HG03280 (cell line): ENCODE data around the gene ARHGAP44.
A peak's percentile ranks its signal among the peaks of the same experiment; 100 is the strongest.

Experiments
- ATAC-seq: cut with Tn5 transposase; IDR thresholded peaks from one replicate; pipeline ENCODE4 v1.9.1; 2021; ENCODE audit warnings: mild to moderate bottlenecking, moderate library complexity; ENCODE audit not compliant: unreplicated experiment

ARHGAP44 gene

GRCh38 chr17:12896180-12896785 is 107.0 kb downstream of the ARHGAP44 start:
- ATAC-seq: no peak

DNA sequence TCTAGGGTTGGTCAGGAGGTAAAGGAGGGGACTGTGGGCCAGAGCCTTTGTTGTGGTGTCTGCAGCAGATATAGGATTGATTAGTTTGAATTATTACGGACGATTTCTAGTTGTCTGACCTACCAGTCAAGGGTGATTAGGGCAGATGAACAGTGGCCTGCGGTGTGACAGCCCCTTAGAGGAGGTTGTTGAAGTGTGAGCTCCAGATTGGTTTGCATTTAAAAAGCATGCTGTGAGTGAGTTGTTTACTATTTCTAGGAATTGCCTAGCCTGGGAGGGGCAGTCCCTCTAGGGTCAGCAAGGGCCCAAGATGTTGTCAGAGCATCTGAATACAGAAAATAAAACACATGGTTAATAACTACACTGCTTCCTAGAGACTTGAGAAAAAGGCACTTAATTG is 108.8 kb downstream of the ARHGAP44 start:
- no peak for ATAC-seq

- no peak for ATAC-seq
Observed at GRCh38 chr17:12899604-12900003, 110.3 kb downstream of the ARHGAP44 start.

GRCh38 chr17:12900474-12900873 is 111.2 kb downstream of the ARHGAP44 start:
- ATAC-seq: no peak

DNA sequence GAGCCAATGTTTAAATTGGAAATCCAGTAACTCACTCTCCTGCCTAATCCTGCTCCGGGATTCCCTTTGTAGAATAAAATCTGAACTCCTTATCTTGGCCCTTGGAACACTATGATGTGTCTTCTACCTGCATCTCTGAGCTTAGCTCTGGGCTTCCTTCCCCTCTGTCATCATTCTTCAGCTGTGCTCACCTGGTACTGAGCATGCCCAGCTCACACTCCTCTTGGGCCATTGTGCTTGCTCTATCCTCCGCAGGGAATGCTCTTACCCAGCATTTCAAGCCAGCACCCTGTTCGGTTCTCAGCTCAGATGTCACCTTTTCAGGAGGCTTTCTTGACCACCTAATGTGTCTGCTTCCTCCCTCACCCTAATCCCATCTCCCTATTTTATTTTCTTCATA is 112.7 kb downstream of the ARHGAP44 start:
- no peak for ATAC-seq

- no peak for ATAC-seq
Observed at GRCh38 chr17:12907477-12907876, 118.2 kb downstream of the ARHGAP44 start.

- ATAC-seq: peak; percentile 80
Observed at GRCh38 chr17:12909046-12909445, 119.7 kb downstream of the ARHGAP44 start.

DNA sequence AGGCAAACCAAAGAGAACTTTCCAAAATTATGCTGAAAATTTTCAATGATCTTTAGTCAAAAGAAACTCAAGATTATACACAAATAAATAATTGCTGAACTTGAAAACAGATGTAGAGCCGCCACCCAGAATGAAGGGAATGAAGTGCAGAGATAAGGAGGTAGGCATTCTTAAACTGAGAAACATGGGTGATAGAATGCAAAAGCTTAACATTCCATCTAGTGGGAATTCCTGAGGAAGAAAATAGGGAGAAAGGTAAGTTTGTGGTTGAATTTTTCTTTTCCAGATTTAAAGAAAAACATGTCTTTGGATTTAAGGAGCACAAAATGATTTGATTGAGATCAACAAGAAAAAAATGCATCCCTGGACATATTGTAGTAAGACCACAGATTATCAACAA is 120.2 kb downstream of the ARHGAP44 start:
- ATAC-seq: no peak

DNA sequence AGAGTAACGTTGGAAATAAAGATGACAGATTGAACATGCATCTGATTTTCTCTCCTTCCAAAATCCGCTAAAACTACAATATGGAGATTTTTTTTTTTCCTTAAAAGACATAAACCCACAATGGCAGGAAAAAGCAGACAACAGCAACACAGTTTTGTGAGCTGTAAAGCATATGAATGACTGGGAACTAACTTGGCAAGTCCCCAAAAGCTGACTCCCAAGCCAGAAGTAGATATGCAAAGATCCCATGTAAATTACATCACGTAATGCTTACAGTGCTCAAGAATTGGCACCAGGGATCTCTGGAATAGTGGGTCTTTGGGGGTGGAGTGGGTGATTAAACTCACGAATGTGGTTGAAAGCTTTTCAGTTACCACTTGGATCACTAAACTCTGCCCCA is 121.9 kb downstream of the ARHGAP44 start:
- no peak for ATAC-seq

GRCh38 chr17:12917399-12917798 is 128.1 kb downstream of the ARHGAP44 start:
- ATAC-seq: no peak

DNA sequence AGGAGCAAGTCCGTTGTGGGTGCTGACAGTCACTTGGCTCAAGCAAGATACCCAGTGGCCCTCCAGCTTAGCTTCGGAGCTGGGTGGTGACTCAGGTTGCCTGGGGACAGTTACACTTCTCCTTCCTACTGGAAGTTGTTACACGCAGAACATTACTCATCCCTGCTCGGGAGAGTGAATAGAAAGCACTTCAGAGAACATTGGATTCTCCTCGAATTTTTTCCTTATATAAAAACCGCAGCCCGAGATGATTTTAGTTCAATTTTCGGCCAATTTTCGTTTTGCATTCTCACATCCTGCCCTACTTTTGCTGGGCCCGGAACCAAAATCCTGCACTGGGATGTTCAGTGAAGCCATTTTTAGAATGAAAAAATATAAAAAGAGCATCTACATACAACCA is 128.8 kb downstream of the ARHGAP44 start:
- no peak for ATAC-seq

GRCh38 chr17:12922120-12922519 is 132.8 kb downstream of the ARHGAP44 start:
- no peak for ATAC-seq

DNA sequence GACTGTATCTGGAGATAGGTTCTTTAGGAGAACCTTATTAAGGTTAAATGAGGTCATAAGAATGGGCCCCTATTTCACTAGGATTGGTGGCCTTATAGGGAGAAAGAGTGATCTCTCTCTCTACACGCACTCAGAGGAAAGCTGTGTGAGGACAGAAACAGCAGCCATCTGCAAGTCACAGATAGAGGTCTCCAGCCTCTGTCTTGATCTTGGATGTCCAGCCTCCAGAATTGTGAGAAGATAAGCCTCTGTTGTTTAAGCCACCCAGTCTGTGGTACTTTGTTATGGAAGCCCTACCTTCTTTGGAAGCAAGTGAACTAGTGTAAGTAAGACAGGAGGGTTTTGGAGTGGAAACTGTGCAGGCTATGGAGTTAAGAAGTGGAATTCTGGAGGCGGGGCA is 135.3 kb downstream of the ARHGAP44 start:
- no peak for ATAC-seq

- no peak for ATAC-seq
Observed at GRCh38 chr17:12927001-12927400, 137.7 kb downstream of the ARHGAP44 start.

DNA sequence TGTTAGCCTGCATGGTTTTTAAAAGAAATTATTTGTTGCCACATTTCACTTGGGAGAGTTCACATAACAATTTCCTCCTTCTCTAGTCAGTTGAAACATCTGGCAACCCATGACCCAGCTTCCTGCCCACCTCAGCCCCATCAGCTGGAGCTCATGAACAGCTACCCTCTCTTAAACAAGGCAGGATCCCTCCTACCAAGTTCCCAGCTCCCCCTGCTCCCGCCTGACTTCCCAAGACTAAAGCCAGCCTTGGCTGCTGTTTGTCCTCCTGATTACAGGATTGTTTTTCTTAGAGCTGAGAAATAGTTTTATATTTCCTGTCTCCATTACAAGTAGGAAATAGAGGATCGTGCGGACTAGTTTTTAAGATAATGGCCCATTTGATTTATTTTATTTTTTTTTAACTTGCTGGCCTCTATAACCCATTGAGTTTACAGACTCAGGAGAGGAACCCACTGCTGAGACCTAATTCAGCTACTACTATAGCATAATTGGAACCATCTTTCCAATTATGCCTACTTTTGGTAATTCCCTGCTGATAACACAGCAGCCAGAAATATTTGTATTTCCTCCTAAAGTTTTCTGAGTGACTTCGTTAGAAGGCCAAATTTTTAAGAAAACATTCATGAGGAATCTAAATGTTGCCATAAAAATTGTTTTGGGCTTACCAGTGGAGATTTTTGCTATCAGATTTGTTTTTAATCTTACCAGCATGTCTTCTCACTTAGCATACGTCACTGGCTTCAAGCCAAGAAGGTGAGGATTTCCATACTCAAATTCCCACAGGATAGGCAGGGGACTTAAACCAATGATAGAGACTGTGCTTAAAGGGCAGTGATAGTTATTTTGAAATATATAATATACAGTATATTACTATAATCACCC is 138.5 kb downstream of the ARHGAP44 start:
- no peak for ATAC-seq

DNA sequence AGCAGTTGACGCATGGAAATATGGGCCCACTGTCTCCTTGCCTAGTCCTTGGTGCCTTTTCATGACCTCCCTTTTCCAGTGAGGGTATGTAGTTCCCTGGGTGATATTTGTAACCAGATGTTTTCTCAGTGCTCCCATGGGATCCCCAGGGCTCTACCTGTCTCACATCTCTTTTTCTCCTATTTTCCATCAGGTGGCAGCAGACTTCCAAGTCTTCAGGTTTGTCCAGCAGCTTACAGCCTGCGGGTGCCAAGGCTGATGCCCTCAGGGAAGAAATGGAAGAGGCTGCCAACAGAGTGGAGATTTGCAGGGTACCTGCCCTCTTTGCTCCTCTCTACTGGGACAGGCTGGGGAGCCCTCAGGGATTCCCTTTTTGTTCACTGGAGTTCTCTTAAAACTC is 139.4 kb downstream of the ARHGAP44 start:
- ATAC-seq: no peak

DNA sequence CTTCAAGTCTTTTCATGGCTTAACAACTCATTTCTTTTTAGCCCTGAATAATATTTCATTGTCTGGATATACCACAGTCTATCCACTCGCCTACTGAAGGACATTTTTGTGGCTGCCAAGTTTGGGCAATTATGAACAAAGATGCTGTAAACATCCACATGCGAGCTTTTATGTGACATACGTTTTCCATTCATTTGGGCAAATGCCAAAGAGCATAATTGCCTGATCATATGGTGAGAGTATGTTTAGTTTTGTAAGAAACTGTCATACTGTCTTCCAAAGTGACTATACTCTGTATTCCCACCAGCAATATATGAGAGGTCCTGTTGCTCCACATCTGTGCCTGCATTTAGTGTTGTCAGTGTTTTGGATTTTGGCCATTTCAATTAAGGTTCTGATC is 147.2 kb downstream of the ARHGAP44 start:
- ATAC-seq: no peak

DNA sequence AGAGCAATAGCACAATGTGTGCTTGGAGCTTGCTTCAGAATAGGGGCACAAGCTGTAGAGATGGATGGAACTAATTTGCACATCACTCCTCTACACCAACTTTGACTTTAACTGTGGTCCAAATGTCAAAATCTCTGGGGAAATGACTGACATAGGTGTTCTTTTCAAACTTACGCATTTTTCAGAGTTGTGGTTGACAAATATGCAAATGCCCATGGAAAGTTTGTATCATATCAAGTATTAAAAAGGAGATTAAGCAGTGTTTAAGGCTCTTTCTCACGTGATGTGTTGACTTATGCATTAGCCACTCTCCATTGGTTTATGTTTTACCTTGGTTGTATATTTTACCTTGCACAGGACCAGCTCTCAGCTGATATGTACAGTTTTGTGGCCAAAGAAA is 151.4 kb downstream of the ARHGAP44 start:
- ATAC-seq: no peak

- ATAC-seq: no peak
Observed at GRCh38 chr17:12947047-12947446, 157.7 kb downstream of the ARHGAP44 start.

DNA sequence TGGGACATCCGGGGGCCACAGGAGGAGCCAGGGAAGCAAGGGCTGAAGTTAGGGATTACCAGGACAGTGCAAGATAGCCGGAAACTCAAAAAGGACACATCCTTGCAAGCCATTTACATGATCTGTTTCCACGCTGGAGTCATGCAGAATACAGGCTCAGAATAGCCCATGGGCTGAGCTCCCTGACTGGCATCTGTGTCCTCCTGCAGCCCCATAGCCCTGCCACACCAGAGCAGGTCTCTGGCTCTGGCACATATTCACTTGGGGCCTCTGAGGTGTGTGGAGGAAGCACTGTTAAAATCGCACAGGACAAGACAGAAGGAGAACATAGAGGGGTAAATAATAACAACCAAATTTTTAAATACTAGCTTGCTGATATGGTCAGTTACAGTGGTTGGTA is 162.7 kb downstream of the ARHGAP44 start:
- ATAC-seq: no peak

DNA sequence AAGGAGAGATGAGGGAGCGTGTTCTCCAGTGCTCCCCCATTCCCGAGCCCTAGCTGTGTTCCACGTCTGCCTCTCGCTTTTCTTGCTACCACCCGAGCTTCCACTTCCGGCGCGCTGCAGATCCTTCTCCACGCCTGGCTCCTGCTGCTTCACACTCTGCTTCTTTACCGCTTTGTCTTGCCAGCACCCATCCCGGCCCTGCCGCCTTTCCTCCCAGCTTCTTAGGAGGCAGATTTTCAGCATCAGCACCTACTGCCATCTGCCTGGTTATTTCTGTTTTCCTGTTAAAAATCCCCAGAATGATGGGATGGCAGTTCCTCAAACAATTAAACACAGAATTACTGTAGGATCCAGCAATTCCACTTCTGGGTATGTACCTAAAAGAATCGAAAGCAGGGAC is 163.9 kb downstream of the ARHGAP44 start:
- ATAC-seq: no peak

- no peak for ATAC-seq
Observed at GRCh38 chr17:12955521-12955920, 166.2 kb downstream of the ARHGAP44 start.
